ENCODE data around the gene SIGMAR1.

The SIGMAR1 gene

DNA sequence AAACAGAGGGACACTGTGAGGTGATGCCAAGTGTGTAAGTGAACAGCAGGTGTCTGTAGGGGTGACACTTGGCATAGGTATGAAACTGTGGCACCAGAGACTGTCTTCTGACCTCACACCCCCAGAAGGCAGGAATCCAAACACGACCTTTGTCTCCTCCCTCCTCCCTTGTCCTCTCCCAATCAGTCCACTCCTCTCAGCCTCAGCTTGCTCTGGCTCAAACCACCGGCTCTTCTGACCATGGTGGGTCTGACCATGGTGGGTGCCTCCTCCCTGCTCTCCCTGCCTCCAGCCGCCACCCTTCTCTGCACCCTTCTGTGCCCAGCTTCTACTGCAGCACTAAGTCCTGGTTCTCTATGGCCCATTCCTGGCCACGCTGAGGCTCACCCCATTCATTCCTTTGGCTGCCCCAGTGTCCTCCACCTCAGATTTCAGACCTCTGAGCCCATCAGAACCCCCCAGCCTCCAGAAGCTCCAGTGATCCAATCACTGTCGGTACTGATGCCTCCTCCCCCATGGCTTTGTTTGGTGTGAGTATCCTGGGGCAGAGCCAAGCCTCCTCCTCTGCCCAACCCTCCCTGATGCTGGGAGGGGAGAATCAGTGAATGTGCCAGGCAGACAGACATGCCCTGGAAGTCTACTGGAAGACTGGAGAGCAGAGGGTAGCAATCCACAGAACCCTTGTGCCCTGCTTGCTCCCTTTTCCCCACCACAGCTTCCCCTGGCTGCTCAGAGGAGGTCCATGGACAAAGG lies 7.0 kb downstream of the SIGMAR1 start:
- no peak for DNase-seq (ENCODE audit: low read depth)

DNA sequence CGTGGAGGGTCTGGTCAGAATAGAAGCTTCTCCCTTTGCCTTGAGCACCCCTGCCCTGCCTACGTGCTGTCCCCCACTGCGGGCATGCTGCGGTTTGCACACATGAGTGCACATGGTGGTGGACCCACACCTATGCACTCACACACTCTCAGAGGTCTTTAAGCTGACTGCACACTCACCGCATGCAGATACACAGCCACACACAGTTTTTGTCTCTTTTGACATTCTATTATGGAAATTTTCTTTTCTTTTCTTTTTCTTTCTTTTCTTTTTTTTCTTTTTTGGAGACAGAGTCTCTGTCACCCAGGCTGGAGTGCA lies 8.1 kb downstream of the SIGMAR1 start:
- DNase-seq (ENCODE audit: low read depth), result no peak

DNA sequence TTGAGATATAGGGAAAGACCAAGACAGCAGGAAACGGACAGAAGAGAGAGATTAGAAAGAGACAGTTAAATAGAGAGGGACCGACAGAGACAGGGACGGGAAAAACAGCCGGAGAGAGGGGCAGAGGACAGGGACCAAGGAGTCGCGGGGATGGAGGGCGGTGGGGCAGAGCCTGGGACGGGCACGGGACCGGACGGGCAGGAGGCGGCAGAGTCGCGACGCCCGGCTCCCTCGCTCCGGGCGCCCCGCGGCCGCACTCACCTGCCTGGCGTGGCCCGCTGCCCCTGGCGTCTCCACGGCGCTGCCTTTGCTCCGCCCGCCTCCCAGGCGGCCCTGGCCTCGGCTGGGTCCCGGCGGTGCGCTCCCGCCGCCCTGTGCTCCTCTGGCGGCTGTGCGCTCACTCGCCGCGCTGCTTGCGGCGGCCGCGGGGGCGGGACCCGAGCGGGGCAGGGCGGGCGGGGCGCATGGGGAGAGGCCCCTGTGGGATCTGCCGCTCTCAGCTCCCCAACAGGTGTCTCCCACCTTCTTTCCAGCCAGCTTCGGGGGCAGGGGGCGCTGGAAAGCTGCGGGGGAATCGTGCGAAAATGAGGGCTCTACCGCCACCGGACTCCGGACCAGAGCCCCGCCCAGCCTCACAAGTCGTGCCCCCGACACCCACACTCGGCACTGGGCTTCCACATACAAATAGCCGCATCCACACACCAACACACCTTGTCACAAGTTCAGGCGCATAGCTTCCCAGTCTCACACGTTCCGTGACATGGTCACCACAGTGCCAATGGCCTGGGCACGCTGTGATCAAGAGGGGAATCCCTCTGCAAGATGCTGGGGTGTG lies 8.7 kb downstream of the SIGMAR1 start, which contains the start of gene ARID3C:
TSS of gene ARID3C (minus strand) at position 411 of the 835 bp plus-strand sequence. CDS start 1,052 bp downstream, outside the sequence.
- no peak for DNase-seq (ENCODE audit: low read depth)

DNA sequence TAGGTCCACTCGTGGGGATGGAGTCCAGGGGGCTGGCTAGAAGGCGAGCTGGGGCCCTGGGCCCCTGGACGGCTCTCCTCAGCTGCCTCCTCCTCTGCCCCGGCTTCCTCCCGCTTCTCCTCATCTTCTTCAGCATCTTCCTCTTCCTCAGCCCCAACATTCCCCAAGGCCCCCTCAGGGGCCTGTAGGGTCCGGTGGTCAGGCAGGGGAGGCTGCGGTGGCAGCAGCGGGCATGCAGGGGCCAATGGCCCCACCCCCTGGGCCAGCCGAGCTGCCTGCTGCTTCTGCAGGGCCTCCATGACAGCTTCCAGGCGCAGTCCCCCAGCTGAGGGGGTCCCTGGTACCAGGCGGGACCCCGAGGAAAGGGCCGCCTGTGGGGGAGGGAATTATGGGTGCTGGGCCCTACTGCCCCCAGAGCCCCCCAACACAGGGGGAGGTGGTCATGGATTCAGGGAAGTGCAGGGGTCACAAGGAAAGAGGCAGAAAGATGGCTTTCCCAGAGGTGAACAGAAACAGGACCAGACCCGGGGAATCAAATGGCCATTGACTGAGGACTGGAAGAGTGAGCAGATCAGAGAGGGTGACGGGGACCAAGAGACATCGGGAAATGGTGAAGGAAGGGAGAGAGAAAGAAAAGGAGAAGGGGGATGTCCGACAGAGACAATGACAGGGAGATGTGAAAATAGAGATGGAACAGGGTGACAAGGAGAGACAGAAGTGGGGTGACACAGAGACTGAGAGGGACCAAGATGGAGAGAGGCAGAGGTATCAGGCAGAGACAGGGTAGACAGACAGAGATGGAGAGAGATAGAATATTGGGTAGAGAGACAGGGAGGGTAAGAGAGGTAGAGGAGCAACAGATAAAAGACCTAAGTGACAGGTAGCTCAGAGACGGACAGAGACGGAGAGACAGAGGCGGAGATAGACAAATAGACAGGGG lies 9.6 kb downstream of the SIGMAR1 start:
- DNase-seq (ENCODE audit: low read depth), result no peak

DNA sequence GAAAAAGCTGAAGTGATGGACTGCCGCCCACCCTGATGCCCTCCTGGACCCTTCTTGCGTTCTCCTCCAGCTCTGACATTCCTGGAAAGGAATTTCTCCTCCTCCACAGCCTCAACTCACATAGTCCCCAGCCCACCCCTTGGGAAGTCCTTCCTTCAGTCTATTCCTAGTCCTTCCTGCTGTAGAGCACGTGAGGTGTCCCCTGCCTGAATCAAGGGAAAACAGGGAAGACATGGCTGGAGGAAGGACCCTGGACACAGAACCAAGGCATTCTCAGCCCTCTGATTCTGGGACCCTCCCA lies 12.5 kb downstream of the SIGMAR1 start:
- no peak for DNase-seq (ENCODE audit: low read depth)

DNA sequence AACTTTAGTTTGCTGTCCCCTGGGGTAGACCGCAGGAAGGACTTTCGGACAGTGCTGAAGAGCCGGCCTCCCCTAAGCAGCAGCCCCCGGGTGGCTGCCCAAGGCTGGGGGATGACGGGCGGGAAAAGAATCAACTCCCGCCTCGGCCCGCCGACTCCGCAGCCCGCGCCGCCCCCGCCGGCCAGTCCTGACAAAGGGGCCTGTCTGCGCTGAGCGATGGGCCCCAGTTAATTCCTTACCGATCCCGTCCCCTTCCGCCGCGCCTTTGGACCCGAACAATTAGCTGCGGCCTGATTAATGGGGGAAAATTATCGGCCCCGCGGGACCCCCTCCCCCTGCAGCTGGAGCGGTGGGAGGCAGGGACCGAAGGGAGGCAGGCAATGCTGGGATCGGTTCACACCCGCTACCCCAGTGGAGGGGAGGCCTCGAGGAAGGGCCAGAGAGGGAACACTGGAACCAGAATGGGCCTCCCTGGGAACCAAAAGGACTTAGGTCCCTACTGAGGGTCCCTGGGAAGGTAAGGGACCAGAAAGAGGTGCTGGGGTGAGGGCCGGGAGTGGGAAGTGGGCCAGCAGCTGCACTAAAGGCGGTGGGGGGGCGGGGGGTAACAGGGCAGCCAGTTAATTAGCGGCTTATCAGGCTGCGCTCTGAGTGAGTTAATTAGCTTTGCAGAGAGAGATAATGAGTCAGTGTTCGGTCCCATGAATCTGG lies 13.0 kb downstream of the SIGMAR1 start:
- DNase-seq (ENCODE audit: low read depth), result no peak

DNA sequence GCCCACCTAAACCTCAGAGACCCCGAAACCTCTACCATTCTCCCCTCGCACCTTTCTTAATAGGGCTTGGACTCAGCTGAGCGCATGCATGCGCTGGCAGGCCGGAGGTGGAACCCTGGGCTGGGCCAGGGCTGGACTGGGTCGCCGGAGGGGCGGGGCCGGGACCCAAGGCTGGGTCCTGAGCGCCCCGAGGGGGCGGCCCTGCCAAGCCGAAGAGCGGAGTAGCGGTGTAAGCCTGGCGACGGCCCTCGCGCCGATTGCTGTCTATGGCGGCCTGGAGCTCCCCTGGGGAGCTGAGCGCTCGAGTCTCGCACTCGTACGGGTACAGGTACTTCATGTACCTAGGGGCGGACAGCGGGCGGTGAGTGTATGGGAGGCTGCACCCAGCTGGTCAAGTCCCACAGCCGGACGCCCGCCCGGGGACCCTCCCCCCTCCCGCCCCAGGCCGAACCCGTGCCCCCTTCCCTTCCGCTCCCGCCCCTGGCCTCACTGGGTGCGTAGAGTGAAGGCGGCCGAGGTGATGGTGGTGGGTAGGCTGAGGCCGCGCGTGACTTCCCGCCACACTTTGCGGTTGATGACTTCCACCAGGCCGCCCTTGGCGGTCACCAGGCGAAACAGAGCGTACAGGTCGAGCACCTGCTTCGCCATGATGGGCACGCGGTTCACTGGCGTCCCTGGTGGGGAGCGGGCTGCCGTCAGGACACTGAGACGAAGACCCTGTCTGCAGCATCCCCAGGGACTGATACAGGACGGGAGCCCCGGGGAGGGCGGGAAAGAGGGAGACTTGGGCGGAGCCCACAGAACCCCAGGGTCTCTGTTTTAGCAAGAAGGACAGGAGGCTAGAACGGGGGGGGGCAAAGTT lies 14.0 kb downstream of the SIGMAR1 start:
- no peak for DNase-seq (ENCODE audit: low read depth)

DNA sequence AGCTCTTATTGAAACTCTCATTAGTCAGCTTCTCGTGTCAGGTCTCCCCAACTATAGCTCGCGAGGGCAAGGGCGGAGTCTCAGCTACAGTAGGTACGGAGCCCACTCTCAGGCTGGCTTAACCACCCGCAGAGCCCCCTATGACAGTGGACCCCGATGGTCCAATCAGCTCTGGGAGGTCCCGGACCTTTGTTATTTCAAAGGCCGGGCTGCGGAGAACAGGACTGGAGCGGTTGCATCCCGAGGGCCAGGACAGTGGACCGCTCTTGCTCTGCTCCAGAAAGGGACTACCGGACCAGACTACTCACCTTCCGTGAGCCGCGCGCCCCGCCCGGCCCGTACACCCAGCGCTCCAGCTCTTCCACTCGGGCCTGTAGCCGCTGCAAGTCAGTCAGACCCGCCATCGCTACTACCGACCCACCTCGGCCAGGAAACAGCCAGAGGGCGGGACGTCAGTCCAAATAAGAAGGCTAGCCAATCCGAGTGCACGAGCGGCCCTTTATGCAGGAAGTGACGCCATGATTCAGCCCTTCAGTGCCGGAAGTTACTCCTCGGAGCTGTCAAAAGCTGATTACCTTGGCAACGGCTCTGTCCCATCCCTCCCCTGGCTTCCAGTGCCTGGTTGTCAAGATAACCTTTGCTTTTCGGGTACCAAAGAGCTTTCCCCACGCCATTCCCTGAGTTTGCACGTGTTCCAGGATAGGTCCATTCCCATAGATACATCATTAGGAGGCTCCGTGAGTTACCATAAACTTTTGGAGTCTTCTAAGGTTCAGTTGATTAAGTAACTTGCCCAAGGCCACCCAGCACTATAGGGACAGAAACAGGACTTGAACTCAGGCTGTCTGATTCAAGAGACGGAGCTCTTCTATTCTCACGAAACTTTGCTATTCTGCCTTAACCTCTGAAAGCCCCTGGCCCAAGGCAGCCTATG lies 17.3 kb downstream of the SIGMAR1 start, which contains the start of gene DCTN3:
TSS of gene DCTN3 (minus strand) at position 435 of the 934 bp plus-strand sequence. CDS start at position 404, 31 bp downstream.
- peak; percentile 92 for DNase-seq (ENCODE audit: low read depth)

DNA sequence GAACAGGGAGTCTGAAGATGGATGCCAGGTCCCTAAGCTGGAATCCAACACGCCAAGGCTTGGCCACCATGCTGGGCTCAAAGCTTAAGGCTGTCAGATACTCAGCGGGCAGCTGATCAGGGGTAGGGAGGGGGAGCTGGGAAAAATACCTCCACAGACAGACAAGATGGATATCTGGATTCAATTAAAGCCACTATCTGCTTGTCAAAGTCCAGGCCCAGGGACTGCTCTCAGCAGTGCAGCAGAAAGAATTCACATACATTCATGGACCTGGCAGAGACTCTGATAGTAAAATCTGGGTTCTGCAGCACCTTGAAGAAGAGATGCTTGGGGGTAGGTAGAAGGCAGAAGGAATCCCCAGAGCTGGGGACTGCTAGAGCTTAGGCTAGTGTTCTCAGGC lies 22.5 kb downstream of the SIGMAR1 start:
- no peak for DNase-seq (ENCODE audit: low read depth)

DNA sequence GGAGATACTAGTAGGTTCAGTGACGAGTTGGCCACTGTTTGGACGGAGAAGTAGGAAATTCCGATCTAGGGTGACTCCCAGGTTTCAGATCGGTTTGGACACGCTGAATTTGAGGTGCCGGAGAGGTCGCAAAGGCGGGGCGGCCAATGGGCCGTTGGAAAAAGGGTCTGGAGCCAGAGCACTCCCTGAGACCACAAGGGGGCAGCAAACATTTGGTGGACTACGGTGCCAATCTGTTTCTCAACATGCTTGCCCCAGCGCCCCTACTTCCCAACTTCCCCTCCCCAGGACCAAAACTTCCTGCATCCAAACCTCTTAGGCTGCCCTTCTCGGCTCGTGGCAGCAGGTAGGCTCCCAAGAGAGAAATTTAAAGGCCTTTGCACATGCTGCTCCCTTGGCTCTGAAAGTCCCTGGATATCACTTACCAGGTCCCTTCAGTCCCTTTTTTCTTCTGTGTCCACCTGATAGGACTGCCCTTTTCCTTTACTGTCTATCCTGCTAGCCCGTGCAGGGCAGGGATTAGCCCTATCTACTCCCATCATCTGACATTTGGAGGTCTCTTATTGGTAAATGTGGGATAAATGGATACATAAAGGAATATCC lies 24.7 kb downstream of the SIGMAR1 start:
- peak; percentile 69 for DNase-seq (ENCODE audit: low read depth)

DNA sequence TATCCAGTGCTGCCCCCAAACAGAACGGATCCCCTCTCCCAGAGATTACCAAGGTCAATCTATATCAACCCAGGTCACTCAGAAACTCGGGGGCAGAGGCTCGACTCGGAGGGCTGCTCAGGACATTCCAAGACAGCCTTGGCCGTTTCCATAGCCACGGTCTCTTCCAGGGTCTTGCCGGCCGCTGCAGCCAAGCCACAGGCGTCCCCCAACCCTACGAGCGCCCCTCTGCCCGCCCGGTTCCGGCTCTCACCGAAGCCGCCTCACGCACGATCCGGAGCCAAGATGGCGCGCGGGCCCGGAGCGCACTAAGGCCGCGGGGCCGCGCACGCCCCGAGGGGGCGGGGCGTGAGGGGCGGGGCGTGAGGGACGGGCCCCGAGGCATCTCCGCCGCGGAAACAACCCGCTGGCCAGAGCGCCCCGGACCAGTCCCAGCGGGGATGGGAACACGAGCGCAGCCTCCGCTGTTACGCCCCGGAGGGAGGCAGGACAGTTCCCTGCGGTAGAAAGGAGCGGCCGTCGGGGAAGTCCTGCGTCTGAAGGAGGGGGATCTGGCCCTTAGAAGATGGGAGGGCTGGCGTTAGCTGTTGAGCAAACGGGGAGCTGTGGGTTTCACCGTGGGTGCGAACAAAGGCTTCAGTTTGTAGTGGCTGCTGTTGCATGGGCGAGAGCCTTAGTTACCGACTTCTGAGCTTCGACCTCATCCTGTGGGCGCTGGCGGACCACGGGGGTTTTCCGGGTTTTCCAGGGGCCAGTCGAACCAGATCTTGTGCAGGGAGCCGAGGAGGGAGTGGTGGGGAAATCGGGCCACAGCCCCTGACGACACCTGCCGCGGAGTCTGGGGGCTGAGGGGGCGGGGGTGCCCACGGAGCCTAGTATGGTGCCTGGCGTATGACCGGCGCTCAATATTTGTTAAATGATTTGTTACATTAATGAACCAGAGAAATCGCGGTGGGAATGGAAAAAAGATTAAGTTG lies 25.5 kb downstream of the SIGMAR1 start, which contains the start of gene RPP25L:
TSS of gene RPP25L (minus strand) at position 287 of the 977 bp plus-strand sequence. CDS start 801 bp downstream, outside the sequence.
- DNase-seq (ENCODE audit: low read depth), result peak; percentile 56

DNA sequence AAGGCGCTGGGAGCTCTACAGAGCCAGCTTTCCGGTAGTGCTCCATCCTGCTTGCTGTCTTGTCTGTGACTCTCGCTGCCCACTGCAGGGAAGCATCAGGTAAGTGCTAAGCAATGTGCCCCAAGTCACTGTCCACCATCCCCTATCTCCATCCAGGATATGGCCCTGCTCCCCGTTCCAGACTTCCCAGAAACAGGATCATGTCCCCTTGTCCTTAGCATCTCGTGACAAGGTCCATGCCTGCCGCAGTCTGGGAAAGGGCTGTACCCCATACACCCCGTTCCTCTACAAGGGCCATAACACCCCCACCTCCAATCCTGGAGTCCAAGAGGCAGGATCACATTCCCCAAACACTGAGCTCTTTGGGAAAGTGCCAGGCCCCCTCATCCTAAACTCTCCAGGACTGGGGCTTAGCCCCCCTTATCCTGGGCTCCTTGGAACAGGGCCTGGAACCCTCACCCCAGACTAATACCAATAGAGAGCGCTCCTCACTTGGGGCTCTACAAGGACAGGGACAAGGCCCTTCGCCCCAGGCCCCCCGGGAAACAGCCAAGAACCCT lies 26.3 kb downstream of the SIGMAR1 start:
- no peak for DNase-seq (ENCODE audit: low read depth)

DNA sequence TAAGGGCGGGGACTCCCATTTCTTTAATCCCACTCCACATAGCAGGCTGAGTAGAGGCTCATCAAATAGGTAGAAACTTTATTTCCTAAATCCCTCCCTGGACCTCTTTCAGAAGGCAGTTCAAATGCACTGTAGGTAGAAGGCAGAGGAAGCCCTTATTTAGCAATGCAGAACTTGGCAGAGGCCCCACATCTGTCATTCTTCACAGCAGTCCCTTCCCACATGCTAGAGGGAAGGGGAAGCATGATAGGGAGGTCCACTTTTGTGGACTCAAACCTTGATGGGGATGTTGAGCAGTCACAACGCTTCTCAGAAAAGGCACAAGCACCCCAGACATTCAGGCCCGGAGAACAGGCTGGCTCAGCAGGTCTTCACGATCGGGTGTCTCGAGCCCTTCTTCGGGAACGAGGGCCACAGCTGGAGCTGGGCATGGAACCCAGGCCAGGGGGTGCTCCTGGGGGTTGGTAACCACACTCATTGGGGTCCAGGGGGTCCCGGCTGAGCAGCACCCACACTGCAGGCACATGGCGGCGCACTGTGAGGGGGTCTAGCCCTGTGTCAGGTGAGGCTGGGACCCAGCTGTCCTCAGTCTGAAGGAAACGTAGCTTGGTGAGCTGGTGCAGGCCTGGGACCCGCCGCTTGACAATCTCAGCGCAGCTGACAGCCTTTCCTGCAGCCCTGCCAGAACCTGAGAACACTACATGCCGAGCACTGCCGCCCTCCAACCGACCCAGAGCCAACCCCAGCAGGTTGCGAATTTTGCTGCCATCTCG lies 27.0 kb downstream of the SIGMAR1 start:
- no peak for DNase-seq (ENCODE audit: low read depth)

DNA sequence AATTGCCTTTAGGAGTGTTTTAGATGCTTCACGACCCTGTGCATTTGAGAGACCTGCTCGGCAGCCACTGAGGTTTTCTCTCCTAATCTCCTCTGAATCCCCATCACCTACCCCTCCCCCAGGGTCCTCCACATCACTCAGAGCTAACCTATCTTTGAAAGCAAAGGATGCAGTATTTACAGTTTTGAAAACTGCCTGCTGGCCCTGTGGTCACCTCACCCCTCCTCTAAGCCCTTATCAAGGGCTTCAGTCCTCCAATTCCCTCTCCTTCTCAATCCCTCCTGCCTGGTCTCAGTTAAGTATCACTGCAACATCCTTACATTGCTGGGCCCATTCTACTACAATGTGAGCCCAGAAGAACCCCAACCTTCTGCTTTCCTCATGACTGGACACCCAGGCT lies 30.3 kb downstream of the SIGMAR1 start:
- no peak for DNase-seq (ENCODE audit: low read depth)

DNA sequence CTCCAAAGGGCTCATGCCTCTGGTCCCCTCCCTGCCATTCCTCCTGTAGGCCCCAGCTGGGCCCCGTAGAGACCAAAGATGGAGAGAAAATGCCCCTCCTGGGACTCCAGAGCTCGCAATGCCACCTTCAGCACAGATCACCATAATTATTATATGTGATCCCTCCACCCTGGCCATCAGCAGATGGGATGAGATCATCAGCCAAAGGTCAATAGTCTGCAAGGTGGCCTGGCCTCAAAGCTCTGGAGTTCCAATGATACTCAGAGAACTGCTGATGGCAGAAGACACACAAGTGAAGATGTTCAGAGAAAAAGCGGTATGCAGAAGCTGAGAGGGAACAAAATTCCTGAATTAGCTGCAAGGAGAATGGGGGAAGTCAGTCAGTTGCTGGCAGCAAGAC lies 30.7 kb downstream of the SIGMAR1 start:
- DNase-seq (ENCODE audit: low read depth), result no peak

DNA sequence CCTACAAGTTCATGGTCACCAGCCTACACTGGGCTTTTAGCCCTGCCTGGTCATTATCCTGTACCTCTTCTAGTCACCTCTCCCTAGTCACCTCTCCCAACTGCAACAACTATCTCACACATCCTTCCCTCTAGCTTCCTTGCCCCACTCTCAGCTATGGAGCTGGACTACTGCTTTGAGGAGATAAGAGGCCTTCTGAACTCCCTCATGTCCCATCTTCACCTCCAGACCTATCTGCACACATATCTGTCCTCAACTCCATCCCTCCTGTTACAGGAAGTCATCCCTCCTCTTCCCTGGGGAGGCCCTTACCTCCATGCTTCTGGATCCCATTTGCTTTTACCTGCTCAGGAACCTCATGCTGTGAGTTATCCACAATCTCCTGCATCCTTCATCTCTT lies 31.4 kb downstream of the SIGMAR1 start:
- DNase-seq (ENCODE audit: low read depth), result no peak
